Neural progenitor cell (in vitro differentiated cells): Measurements from ENCODE around the gene MED12L.
"Not testable (repeated sequence)": the region's sequence is repeated elsewhere in the genome, so short reads cannot be mapped to it uniquely, and the experiment has no call there.

Experiments used
- CTCF ChIP-seq: fragments of 200-600 bp; sonication (generic); IDR thresholded peaks from 2 replicates; pipeline ENCODE4 v1.5.1; 2017; ENCODE audit warnings: antibody characterized with exemption, mild to moderate bottlenecking
- EZH2 ChIP-seq: fragments of 200-600 bp; sonication (generic); IDR thresholded peaks from 2 replicates; pipeline ENCODE4 v1.6.1; 2017; ENCODE audit warnings: antibody characterized with exemption, mild to moderate bottlenecking, moderate library complexity
- EZH2phosphoT487 ChIP-seq: fragments of 200-600 bp; sonication (generic); IDR thresholded peaks from 2 replicates; pipeline ENCODE4 v1.6.1; 2017; ENCODE audit warnings: antibody characterized with exemption

DNA sequence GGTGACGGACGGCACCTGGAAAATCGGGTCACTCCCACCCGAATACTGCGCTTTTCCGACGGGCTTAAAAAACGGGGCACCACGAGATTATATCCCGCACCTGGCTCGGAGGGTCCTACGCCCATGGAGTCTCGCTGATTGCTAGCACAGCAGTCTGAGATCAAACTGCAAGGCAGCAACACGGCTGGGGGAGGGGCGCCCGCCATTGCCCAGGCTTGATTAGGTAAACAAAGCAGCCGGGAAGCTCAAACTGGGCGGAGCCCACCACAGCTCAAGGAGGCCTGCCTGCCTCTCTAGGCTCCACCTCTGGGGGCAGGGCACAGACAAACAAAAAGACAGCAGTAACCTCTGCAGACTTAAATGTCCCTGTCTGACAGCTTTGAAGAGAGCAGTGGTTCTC is 156.5 kb downstream of the MED12L start:
- not testable (repeated sequence) for TF ChIP-seq CTCF, EZH2phosphoT487, EZH2
